GM21526 (cell line): ENCODE data around the gene GMPPA.

Experiments used
- ATAC-seq: cut with Tn5 transposase; IDR thresholded peaks from one replicate; pipeline ENCODE4 v1.9.1; 2021; ENCODE audit warnings: moderate library complexity; ENCODE audit not compliant: unreplicated experiment, low FRiP score

The GMPPA gene

DNA sequence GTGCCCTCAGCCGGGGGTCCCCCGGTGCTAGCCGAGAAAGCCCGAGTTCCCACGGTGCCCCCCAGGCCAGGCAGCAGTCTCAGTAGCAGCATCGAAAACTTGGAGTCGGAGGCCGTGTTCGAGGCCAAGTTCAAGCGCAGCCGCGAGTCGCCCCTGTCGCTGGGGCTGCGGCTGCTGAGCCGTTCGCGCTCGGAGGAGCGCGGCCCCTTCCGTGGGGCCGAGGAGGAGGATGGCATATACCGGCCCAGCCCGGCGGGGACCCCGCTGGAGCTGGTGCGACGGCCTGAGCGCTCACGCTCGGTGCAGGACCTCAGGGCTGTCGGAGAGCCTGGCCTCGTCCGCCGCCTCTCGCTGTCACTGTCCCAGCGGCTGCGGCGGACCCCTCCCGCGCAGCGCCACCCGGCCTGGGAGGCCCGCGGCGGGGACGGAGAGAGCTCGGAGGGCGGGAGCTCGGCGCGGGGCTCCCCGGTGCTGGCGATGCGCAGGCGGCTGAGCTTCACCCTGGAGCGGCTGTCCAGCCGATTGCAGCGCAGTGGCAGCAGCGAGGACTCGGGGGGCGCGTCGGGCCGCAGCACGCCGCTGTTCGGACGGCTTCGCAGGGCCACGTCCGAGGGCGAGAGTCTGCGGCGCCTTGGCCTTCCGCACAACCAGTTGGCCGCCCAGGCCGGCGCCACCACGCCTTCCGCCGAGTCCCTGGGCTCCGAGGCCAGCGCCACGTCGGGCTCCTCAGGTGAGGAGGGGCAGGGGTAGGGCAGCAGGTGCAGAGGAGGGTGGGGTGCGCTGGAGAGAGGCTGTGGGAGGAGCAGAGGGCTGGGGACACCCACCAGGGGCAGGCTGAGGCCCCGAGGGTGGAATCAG is 14.1 kb upstream of the GMPPA start:
- ATAC-seq, result no peak

DNA sequence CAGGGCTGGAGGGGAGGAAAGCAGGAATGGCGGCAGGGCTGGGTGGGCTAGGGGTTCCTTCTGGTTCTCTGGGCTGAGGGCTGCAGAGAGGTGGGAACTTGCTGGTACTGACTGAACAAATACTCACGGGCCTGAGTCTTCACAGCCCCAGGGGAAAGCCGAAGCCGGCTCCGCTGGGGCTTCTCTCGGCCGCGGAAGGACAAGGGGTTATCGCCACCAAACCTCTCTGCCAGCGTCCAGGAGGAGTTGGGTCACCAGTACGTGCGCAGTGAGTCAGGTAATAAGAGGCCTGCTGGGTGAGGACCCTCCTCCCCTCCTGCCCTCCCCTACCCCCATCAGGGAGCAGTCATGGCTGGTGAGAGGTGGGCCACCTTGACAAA is 13.5 kb upstream of the GMPPA start:
- ATAC-seq, result no peak

DNA sequence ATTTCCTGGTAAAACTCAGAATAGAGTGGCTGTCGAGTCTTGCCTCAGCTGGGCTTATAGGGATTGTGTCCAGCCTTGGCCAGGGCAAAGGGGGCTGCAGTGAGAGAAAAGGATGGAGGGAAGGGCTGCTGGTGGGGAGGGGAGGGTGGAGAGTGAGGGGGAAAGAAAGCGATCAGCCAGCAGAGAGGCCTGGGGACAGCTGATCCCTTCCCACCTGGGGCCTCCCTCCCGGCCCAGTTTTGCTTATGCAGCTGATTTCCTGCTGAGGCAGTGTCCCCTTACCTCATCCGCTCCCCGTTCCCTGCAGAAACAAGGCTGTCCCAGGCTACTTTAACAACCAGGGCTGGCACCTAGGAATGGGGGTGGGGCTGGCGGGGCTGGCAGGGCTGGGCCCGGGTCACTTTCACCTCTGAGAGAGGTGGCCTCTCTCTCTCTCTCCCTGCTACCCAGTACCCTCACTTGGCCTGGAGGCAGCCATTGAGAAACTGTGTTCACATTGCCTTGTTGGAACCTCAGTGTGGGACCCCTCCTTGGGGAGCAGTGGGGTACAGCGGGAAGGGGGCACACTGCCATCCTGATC is 12.2 kb upstream of the GMPPA start:
- no peak for ATAC-seq

DNA sequence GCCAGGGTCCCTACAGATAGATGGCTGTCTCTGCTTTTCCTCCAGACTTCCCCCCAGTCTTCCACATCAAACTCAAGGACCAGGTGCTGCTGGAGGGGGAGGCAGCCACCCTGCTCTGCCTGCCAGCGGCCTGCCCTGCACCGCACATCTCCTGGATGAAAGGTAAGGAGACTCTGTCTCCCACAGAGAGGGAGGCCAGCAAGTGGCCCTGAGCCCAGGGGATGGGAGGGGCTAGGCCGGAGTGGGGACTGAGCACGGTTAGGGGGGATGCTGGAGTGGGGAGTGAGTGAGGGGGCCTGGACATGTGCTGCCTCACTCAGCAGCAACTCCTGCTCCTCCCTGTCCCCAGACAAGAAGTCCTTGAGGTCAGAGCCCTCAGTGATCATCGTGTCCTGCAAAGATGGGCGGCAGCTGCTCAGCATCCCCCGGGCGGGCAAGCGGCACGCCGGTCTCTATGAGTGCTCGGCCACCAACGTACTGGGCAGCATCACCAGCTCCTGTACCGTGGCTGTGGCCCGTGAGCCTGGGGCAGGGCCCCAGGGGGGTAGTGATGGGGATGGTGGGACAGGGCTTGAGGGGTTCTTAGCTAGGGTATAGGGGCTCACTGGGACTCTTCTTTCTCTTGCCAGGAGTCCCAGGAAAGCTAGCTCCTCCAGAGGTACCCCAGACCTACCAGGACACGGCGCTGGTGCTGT is 10.4 kb upstream of the GMPPA start:
- ATAC-seq, result no peak

DNA sequence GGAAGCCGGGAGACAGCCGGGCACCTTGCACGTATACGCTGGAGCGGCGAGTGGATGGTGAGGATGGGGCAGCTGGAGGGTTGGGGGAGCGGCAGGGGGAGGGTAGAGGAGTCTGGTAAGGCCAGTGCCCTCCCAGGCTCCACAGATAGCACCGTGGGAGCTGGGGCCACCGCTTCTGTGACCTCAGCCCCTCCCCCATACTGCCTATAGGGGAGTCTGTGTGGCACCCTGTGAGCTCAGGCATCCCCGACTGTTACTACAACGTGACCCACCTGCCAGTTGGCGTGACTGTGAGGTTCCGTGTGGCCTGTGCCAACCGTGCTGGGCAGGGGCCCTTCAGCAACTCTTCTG is 9.9 kb upstream of the GMPPA start:
- no peak for ATAC-seq

DNA sequence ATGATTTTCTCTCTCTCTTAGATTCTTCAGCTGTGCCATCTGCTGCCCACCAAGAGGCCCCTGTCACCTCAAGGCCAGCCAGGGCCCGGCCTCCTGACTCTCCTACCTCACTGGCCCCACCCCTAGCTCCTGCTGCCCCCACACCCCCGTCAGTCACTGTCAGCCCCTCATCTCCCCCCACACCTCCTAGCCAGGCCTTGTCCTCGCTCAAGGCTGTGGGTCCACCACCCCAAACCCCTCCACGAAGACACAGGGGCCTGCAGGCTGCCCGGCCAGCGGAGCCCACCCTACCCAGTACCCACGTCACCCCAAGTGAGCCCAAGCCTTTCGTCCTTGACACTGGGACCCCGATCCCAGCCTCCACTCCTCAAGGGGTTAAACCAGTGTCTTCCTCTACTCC is 9.4 kb upstream of the GMPPA start:
- ATAC-seq, result no peak

DNA sequence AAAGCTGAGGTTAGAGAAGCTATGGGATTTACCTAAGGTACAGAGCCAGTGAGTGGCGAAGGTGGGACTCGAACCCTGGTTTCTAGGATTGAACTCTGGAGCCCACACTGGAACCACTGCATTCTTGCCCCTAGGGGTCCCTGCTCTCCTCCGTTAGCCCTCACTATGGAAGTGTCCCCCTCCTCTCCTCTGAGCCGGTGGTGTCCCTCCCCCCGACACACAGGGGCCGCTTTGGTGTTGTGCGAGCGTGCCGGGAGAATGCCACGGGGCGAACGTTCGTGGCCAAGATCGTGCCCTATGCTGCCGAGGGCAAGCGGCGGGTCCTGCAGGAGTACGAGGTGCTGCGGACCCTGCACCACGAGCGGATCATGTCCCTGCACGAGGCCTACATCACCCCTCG is 8.5 kb upstream of the GMPPA start:
- no peak for ATAC-seq

DNA sequence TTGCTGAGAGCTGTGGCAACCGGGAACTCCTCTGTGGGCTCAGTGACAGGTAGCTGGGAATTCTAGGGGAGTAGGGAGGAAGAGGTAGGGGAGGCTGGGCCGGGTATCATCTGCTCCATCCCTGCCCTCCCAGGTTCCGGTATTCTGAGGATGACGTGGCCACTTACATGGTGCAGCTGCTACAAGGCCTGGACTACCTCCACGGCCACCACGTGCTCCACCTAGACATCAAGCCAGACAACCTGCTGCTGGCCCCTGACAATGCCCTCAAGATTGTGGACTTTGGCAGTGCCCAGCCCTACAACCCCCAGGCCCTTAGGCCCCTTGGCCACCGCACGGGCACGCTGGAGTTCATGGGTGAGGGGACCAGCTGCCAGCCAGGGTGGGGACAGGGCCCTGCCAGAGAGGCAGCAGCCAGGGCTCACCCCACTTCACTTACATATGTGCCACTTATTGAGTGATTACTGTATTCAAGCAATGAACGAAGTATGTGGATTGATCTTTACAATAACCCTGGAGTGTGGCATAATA is 8.0 kb upstream of the GMPPA start:
- no peak for ATAC-seq

DNA sequence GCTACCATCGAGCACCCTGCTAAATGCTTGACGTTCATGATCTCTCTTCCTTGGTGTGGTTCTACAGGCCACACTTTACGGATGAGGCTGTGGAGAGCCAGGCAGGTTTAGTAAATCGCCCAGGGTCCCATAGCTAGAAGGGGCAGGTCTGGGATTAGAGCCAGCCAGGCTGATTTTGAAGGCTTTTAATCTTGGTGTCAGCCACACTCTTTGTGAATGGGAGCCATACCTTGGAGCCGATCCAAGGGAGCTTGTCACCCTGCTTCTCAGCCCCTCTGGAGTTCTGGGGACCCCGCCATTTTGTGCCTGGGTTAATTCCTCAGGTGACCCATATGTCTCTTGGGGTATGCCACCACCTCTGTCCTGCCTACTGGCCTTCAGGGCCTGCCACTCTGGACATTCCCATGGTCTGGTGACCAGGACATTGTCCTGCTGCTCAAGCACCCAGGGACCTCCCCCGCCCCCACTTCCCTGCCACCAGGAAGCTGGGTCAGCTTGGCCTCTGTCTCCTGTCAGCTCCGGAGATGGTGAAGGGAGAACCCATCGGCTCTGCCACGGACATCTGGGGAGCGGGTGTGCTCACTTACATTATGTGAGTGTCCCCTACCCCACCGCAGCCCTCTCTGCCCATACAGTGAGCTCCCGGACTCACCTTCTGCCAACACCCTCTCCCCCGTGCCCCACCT is 7.3 kb upstream of the GMPPA start:
- ATAC-seq, result no peak

DNA sequence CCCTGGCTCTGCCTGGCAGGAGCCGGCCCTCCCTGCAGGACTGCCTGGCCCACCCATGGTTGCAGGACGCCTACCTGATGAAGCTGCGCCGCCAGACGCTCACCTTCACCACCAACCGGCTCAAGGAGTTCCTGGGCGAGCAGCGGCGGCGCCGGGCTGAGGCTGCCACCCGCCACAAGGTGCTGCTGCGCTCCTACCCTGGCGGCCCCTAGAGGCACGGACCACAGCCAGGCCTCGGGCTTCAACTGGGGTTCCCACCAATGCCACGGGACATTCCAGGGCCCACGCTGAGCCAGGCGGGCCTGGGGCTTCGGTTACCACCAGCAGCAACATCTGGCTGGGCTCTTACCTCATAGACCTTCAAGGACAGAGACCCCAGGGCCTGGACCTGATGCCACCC is 6.1 kb upstream of the GMPPA start:
- ATAC-seq, result no peak

DNA sequence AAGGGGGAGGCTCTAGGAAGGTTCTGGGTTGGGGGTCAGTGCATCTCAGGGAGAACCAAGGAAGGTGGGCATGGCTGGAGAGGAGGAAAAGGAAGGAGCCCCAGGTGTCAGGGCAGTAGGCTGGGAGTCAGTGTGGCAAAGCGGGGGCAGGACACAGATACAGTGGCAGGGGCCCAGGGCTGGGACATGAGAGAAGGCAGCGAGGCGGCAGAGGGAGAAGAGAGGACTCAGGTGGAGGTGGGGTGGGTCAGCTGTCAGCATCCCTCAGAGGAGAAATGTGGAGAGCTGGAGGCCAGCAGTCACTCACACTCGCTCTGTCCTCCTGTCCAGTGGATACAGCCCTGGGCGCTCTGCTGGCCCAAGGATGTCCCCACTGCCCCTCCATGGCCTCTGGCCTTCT is 5.6 kb upstream of the GMPPA start:
- ATAC-seq, result no peak

DNA sequence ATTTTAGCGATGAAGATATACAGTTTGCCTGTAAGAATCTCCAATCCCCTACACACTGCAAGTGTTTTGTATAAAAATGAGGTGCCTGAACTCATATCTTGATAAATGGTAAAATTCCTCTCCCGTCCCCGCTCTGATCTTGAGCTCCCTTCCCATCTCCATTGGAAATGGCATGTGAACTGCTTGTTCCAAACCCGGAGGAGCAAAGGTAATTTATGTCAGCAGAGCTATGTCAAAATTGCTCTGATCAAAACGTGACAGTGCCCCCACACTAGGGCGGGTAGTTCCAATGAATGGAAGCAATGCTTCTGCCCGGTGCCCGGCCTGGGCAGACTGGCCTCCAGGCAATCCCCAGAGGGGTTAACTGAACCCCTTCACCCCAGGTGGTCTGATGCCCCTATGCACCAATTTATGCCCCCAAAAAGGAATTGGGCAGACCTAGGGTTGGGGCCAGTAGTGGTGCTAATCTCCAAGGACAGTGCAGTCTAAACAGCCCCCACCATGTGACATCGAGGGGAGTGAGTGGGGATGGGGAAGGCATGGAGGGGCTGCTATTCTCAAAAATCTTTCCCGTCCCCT is 3.6 kb upstream of the GMPPA start:
- ATAC-seq, result no peak

DNA sequence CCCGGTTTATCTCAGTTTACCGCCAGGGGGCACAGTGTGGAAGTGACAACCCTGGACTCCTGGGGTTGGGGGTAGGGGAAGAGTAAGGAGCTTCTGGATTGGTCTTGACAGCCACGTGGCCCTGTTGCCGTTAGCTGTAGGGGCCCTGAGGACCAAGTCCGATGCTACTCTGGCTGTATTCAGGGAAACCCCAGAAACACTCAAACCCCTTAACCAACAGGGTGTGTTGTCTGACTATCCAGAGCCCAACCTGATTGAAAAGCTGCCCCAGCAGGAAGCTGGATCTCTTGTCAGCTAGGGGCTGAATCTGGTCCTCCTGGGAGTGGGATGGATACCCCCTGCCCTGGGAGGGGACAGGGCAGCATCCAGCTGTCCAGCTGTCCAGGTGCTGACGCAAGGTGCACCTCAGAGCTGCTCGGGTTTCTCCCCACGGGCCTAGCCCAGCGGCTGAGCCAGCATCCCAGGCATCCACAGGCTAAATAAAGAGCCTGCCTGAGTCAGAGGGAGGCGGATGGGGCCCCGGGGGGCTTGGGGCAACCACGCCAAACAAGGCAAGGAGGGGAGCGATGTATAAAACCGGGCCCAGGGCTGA is 3.1 kb upstream of the GMPPA start:
- ATAC-seq, result no peak

DNA sequence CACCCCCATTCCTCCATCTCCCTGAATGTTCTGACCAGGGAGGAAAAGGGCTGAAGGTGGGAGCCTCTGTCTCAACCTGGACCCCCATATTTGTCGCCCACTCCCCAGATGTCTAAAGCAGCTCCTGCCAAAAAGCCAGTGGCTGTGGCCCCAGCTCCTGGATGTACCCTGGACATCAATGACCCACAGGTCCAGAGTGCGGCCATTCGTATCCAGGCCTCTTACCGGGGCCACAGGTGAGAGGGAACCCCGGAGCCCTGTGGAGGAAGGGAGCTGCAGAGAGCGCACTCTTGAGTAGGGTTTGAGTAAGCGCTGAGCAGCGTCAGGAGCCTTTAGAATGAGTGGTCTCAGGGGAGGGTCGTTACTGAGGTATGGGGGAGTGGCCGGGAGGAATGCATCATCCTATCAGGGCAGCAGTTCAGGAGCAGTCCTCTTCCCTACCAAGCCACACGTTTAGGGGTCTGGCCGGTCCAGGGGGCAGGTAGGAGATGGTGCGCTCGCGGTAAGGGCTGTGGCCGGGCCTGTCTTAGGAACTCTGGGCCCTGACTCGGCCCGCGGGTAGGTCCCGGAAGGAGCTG is 2.4 kb upstream of the GMPPA start:
- no peak for ATAC-seq

DNA sequence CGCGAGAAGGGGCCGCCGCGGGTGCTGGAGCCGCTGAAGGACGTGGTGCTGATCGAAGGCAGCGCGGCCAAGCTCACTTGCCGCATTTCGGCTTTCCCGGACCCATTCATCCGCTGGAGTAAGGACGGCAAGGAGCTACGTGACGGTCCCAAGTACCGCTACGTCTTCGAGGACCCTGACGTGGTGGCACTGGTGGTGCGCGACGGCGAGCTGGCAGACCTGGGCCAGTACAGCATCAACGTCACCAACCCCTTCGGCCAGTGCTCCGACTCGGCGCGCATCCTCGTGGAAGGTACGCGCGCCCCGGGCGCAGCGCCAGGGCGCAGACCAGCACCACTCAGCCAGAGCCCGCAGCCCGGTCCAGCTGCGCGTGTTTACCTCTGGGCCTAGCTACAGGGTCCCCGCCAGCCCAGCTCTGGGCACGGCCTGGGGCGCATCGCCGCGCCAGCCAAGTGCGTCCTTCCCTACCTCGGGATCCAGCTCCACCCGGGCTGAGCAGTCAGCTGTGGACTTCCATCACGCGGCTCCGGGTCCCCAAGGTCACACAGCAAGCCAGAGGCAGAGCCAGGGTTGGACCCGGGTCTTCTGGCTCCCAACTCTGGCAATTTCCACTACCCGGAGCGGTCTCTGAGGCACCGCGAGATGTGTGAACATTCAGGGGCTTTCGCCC is 1.7 kb upstream of the GMPPA start:
- ATAC-seq, result no peak

DNA sequence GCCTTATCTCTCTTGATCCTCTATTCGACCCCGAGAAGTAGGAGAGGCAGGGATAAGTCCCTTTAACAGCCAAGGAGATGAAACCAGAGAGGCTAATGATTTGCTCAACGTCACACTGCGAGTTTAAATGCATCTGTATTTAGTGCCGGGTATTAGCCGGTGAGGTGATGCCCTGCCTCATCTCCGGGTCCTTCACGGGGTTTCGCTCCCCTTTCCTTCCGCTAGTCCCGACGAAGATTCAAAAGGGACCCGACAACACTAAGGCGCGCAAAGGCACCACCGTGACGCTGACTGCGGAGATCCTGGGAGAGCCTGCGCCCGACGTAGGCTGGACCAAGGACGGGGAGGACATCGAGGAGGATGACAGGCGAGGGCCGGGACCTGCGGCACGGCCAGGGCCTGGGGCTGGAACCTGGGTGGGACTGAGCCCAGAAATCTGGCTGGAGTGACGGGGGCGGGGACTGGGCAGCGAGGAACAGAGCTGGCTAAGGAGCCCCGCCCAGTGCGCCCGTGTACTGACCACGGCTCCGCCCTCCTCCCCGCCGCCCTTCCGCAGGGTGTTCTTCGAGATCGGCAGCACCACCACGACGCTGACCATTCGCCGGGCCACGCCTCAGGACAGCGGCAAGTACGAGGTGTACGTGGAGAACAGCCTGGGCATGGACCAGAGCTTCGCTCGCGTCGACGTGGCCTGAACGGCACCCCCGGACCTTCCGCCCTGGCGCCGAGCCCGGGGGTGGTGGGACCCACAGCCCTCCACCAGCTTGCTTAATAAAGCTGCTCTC is 1.0 kb upstream of the GMPPA start:
- ATAC-seq, result peak; percentile 9

DNA sequence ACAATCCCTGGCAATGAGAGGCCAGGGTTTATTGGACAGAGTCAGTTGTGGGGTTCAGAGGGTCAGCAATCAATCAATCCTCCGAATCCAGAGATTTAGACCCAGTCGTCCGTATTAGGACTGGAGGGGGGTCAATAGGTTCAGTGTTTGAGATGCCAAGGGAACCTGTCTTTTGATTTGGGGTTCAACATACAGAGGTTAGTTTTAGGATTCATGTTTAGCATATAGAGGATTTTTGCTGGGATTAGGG is 292 bp downstream of the GMPPA start:
- ATAC-seq, result no peak

DNA sequence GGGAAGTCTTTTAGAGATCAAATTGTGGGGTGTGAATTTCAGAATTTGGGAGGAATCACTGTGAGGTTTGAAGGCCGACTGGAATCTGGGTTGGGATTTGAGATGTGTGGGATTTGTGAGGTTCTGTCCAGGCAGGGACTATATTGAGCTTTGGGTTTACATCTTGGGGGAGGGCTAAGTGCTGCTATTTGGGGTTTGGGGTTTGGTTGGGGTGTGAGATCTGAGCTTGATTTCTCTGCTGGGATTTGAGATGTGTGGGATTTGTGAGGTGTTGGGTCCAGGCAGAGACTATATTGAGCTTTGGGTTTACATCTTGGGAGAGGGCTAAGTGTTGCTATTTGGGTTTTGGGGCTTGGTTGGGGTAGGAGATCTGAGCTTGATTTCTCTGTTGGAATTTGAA is 864 bp downstream of the GMPPA start:
- no peak for ATAC-seq

DNA sequence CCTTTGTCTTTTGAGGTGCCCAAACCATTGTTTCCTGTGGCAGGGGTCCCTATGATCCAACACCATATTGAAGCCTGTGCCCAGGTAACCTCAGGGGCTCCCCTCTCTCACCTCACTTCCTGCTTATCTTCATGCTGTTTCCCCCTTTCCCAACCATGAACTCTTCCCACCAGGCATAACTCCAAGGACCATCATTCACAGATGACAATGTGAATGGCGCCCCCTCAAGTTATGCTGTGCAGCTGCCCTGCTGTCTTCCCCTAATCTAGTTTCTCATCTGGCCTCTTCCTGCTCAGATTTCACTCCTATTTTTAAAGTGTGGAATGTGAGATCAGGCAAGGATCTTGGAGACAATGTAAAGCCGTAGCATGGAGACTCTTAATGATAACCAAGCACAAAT is 1.4 kb downstream of the GMPPA start:
- ATAC-seq, result no peak
